Measurements from ENCODE around the gene RNF144A. TPM values are rescaled to one million over a fixed set of nuclear protein-coding genes. Genes with fewer than 3 reads are reported as not detected.

Gene RNF144A
- total RNA-seq, 4 donors from 2014 or later: 8.0 to 25.4 (median 15.8) TPM

DNA sequence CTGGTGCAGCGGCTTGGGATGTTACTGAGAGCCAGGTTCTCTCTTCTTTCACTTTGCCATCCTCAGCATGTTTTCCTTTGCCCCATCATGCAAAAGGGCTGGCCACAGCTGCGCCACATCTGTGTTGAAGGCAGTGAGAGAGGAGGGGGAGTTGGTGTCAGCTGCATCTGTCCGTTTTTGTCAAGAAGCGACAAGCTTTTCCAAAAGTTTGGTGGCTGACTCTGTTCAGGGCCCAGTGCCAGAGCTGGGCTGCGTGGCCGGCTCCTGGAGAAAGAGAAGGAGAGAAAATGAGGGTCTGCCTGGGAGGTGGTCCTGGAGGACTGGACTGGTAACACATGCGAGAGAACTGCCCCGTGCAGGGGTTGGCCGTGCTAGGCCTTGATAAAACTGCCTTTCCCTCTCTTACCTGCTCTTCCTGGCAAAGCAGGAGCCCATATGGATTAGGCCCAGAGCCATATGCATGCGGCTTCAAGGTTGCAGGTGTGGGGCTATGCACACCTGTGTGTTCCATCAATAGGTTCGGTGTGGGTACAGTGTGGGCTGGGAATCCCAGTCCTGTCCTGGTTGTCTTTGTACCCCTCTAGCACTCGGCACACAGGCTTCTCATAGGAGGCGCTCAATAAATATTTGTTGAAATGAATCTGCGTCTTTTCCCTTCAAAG lies 9.0 kb downstream of the RNF144A start:
- TF ChIP-seq, protein P1, sequence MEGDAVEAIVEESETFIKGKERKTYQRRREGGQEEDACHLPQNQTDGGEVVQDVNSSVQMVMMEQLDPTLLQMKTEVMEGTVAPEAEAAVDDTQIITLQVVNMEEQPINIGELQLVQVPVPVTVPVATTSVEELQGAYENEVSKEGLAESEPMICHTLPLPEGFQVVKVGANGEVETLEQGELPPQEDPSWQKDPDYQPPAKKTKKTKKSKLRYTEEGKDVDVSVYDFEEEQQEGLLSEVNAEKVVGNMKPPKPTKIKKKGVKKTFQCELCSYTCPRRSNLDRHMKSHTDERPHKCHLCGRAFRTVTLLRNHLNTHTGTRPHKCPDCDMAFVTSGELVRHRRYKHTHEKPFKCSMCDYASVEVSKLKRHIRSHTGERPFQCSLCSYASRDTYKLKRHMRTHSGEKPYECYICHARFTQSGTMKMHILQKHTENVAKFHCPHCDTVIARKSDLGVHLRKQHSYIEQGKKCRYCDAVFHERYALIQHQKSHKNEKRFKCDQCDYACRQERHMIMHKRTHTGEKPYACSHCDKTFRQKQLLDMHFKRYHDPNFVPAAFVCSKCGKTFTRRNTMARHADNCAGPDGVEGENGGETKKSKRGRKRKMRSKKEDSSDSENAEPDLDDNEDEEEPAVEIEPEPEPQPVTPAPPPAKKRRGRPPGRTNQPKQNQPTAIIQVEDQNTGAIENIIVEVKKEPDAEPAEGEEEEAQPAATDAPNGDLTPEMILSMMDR (IDR thresholded peaks at IDR 0.05): no peak
- TF ChIP-seq POLR2AphosphoS5 (IDR thresholded peaks at IDR 0.05) (no peak), POLR2A (IDR thresholded peaks at IDR 0.05) (no peak), EP300 (IDR thresholded peaks at IDR 0.05) (no peak)
- 90% methylated on average over 11 of the region's 14 CpGs for WGBS
- H3K27ac ChIP-seq: no peak overlapping the region

DNA sequence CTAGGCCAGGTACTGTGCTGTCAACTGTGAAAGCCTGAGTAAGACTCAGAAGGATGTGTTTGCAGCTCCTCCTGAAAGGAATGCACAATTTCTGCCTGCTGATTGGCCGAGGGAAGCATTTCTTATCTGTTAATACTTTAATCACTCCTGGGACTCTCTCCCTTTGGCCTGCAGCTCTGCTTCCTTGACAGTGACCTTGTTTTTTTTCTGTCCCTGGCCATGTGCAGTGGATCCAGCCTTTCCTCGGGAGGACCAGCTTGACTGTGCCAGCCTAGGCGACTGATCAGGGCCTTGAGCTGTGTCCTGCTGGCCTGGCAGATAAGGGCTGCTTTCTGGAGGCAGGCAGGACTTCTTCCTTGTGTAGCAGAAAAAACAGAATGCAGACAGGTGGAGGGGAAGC lies 10.0 kb downstream of the RNF144A start:
- DNase-seq (ENCODE audit: low spot score in 2 of 2): peak in 1 of 2 donors; percentile 62
- H3K36me3 ChIP-seq: no peaks in the 10 kb centered on the region
- no peaks in the 10 kb centered on the region for H3K27me3 ChIP-seq
- no peak overlapping the region for H3K4me3 ChIP-seq
- 52% methylated on average over 3 of the region's 3 CpGs for WGBS
- TF ChIP-seq POLR2A (IDR thresholded peaks at IDR 0.05) (no peak), EP300 (IDR thresholded peaks at IDR 0.05) (no peak), POLR2AphosphoS5 (IDR thresholded peaks at IDR 0.05) (no peak)
- TF ChIP-seq, protein P1 (IDR thresholded peaks at IDR 0.05): no peak
- no peaks in the 10 kb centered on the region for H3K9me3 ChIP-seq
- H3K27ac ChIP-seq: no peak overlapping the region
- H3K4me1 ChIP-seq: peaks cover 16% of the 10 kb centered on the region

More for the DNA sequence above, 9.0 kb downstream of the RNF144A start:
- no peak overlapping the region for H3K4me3 ChIP-seq
- no peaks in the 10 kb centered on the region for H3K9me3 ChIP-seq
- H3K4me1 ChIP-seq: peaks cover 22% of the 10 kb centered on the region
- DNase-seq (ENCODE audit: low spot score in 2 of 2): peak in 1 of 2 donors; percentile 73
- H3K27me3 ChIP-seq: no peaks in the 10 kb centered on the region
- H3K36me3 ChIP-seq: no peaks in the 10 kb centered on the region

- no peaks in the 10 kb centered on the region for H3K36me3 ChIP-seq
- TF ChIP-seq, protein P1 (IDR thresholded peaks at IDR 0.05): no peak
- no peak for TF ChIP-seq POLR2AphosphoS5 (IDR thresholded peaks at IDR 0.05)
- no peak for TF ChIP-seq POLR2A (IDR thresholded peaks at IDR 0.05)
- TF ChIP-seq EP300 (IDR thresholded peaks at IDR 0.05): no peak
- H3K27ac ChIP-seq: no peak overlapping the region
- no peaks in the 10 kb centered on the region for H3K27me3 ChIP-seq
- H3K4me1 ChIP-seq: peaks cover 14% of the 10 kb centered on the region
- WGBS: 98% methylated on average over 3 of the region's 3 CpGs
- peak in 1 of 2 donors; percentile 49 for DNase-seq (ENCODE audit: low spot score in 2 of 2)
- H3K9me3 ChIP-seq: no peaks in the 10 kb centered on the region
- no peak overlapping the region for H3K4me3 ChIP-seq
These were observed 10.5 kb downstream of the RNF144A start for GRCh38 chr2:6927753-6928152.

- peak in 1 of 2 donors; percentile 67 for DNase-seq (ENCODE audit: low spot score in 2 of 2)
- Histone ChIP-seq H3K36me3 (no peaks in the 10 kb centered on the region), H3K27ac (no peak overlapping the region), H3K27me3 (no peaks in the 10 kb centered on the region), H3K9me3 (no peaks in the 10 kb centered on the region), H3K4me3 (no peak overlapping the region), H3K4me1 (peaks cover 14% of the 10 kb centered on the region)
- TF ChIP-seq, protein P1 (IDR thresholded peaks at IDR 0.05): no peak
- TF ChIP-seq POLR2AphosphoS5 (IDR thresholded peaks at IDR 0.05): no peak
- no peak for TF ChIP-seq EP300 (IDR thresholded peaks at IDR 0.05)
- TF ChIP-seq POLR2A (IDR thresholded peaks at IDR 0.05): no peak
- 87% methylated on average over 9 of the region's 9 CpGs for WGBS
These were observed 11.2 kb downstream of the RNF144A start for GRCh38 chr2:6928452-6928851.

- 87% methylated on average over 6 of the region's 6 CpGs for WGBS
- Histone ChIP-seq H3K27me3 (no peaks in the 10 kb centered on the region), H3K27ac (no peak overlapping the region), H3K9me3 (no peaks in the 10 kb centered on the region), H3K4me3 (no peak overlapping the region), H3K4me1 (peaks cover 14% of the 10 kb centered on the region), H3K36me3 (no peaks in the 10 kb centered on the region)
- TF ChIP-seq, protein P1 (IDR thresholded peaks at IDR 0.05): no peak
- TF ChIP-seq EP300 (IDR thresholded peaks at IDR 0.05): no peak
- no peak for TF ChIP-seq POLR2AphosphoS5 (IDR thresholded peaks at IDR 0.05)
- TF ChIP-seq POLR2A (IDR thresholded peaks at IDR 0.05): no peak
- peak in 1 of 2 donors; percentile 31 for DNase-seq (ENCODE audit: low spot score in 2 of 2)
These were observed 12.1 kb downstream of the RNF144A start for GRCh38 chr2:6929196-6929819.

Data from suprapubic skin (tissue), 4 donors.